Kidney epithelial cell (primary cell): ENCODE measurements around the gene BLOC1S1. TPM values are rescaled to one million over a fixed set of nuclear protein-coding genes. Genes with fewer than 3 reads are reported as not detected.

ENCODE experiments used
- DNase-seq: peaks from one replicate; pipeline ENCODE4 v3.0.0-alpha.2; 2010; ENCODE audit warnings: low read depth
- H3K27me3 ChIP-seq: 2 replicates; pipeline ENCODE4 v1.6.0; 2011; ENCODE audit warnings: low read length; ENCODE audit not compliant: control insufficient read depth, insufficient read depth
- H3K36me3 ChIP-seq: 2 replicates; pipeline ENCODE4 v1.5.1; 2011; ENCODE audit warnings: low read length; ENCODE audit not compliant: control insufficient read depth, insufficient read depth
- H3K4me3 ChIP-seq: 2 replicates; pipeline ENCODE4 v1.5.1; 2011; ENCODE audit warnings: low read depth, mild to moderate bottlenecking, control low read depth, low read length
- CTCF ChIP-seq: IDR thresholded peaks from 2 replicates; pipeline ENCODE4 v1.5.1; 2011; ENCODE audit warnings: mild to moderate bottlenecking, moderate library complexity, low read length, control low read depth, inconsistent platforms; ENCODE audit not compliant: insufficient read depth, poor library complexity, severe bottlenecking
- total RNA-seq: library from RNA; depleted of rRNA; stranded (reverse); fragments of >200 nt; gene quantifications from 2 replicates; pipeline ENCODE4 v1.2.3, GENCODE V29; 2015

Gene BLOC1S1
- total RNA-seq, 1 donor from 2014 or later: 109 TPM

DNA sequence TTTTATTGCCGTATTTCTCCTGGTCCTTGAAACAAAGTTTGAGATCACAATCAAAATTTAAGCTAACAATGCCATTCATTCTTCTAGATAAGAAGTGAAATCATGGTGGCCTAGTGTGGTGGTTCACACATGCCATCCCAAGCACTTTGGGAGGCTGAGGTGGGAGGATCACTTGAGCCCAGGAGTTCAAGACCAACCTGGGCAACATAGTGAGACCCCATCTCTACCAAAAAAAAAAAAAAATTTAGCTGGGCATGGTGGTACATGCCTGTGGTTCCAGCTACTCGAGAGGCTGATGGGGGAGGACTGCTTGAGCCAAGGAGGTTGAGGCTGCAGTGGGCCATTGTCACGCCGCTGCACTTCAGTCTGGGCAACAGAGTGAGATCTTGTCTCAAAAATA, 51.3 kb downstream of the BLOC1S1 start:
- no peak for DNase-seq
- Histone ChIP-seq H3K27me3 (no peaks in the 10 kb centered on the region), H3K4me3 (no peak overlapping the region), H3K36me3 (no peaks in the 10 kb centered on the region)
- no peak for TF ChIP-seq CTCF

Other genes starting within 250 kb of the BLOC1S1 start
- not detected in 2 replicates for gene OR6C70, start 245.9 kb upstream of the BLOC1S1 start, total RNA-seq
- gene OR6C68, start 223.7 kb upstream of the BLOC1S1 start, total RNA-seq: not detected in 2 replicates
- not detected in 2 replicates for gene OR6C4, start 166.4 kb upstream of the BLOC1S1 start, total RNA-seq
- gene OR2AP1, start 143.6 kb upstream of the BLOC1S1 start, total RNA-seq: not detected in 2 replicates
- gene OR10P1, start 79.2 kb upstream of the BLOC1S1 start, total RNA-seq: not detected in 2 replicates
- gene ITGA7, start 8.1 kb upstream of the BLOC1S1 start, total RNA-seq: 2.0 and 6.4 TPM in 2 replicates
- 3.6 and 4.7 TPM in 2 replicates for gene RDH5, start 4.3 kb downstream of the BLOC1S1 start, total RNA-seq
- 1,013 and 1,149 TPM in 2 replicates for gene CD63, start 13.0 kb downstream of the BLOC1S1 start, total RNA-seq
- gene GDF11, start 27.1 kb downstream of the BLOC1S1 start, total RNA-seq: 5.4 and 10.7 TPM in 2 replicates
- 123 and 141 TPM in 2 replicates for gene SARNP, start 101.7 kb downstream of the BLOC1S1 start, total RNA-seq
- 37.0 and 42.6 TPM in 2 replicates for gene ORMDL2, start 102.0 kb downstream of the BLOC1S1 start, total RNA-seq
- gene DNAJC14, start 113.5 kb downstream of the BLOC1S1 start, total RNA-seq: 35.3 and 36.9 TPM in 2 replicates
- 0.07 and 0.08 TPM in 2 replicates for gene MMP19, start 126.9 kb downstream of the BLOC1S1 start, total RNA-seq
- 43.5 and 47.6 TPM in 2 replicates for gene PYM1, start 211.8 kb downstream of the BLOC1S1 start, total RNA-seq
- 59.4 and 60.9 TPM in 2 replicates for gene DGKA, start 215.1 kb downstream of the BLOC1S1 start, total RNA-seq
- gene PMEL, start 250.0 kb downstream of the BLOC1S1 start, total RNA-seq: 0.96 and 1.1 TPM in 2 replicates